Measurements from ENCODE around the gene SIRPB2.

- TF ChIP-seq EZH2 (IDR thresholded peaks at IDR 0.05): no peak
- no peak for TF ChIP-seq POLR2AphosphoS5 (IDR thresholded peaks at IDR 0.05; ENCODE audit: borderline replicate concordance, low read depth, low read length)
These were observed 4.7 kb downstream of the SIRPB2 start for GRCh38 chr20:1486566-1486965.
